Testis (tissue), 2 donors: ENCODE data around the gene RRP12.

Source experiments
- CTCF ChIP-seq, 3 experiments: fragments of 450-650 bp in 2 of 3; fragments of 200-600 bp in 1 of 3; sonication (generic) in 1 of 3; IDR thresholded peaks; one replicate each; pipeline ENCODE4 v1.5.1; 2016 to 2019; ENCODE audit warnings: antibody characterized with exemption in 3 of 3, mild to moderate bottlenecking in 2 of 3, moderate library complexity in 1 of 3
- POLR2A ChIP-seq: fragments of 450-650 bp; IDR thresholded peaks from one replicate; pipeline ENCODE4 v1.6.1; 2017; ENCODE audit warnings: antibody characterized with exemption, mild to moderate bottlenecking, moderate library complexity

DNA sequence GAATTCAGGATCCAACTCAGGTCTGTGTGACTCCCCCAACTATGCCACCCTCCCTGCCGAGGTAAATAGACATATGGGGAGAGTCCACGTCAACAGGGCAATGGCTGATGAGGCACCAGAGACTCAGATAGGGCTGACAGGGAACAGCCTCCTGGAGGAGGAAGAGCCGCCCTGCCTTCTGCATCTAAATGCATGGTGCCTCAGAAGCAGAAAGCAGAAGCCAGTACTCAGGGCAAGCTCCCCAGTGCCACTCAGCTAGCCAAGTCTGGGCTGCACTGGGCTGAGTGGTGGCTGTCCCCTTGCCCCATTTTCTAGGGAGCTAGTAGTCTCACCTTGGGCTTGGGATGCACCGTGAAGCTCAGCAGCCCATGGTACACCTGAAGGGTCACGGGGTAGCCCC is 11.0 kb downstream of the RRP12 start:
- TF ChIP-seq POLR2A (no peak), CTCF (IDR thresholded peaks at IDR 0.05) (no peak)
